Ishikawa (cell line): ENCODE measurements around the gene ARMC2.

Experiments used
- CEBPB ChIP-seq: IDR thresholded peaks from 2 replicates; pipeline ENCODE4 v1.6.1; 2012
- EGR1 ChIP-seq: IDR thresholded peaks from 2 replicates; pipeline ENCODE4 v1.6.1; 2012
- EP300 ChIP-seq: IDR thresholded peaks from 2 replicates; pipeline ENCODE4 v1.6.1; 2012; ENCODE audit warnings: borderline replicate concordance
- FOXM1 ChIP-seq: IDR thresholded peaks from 2 replicates; pipeline ENCODE4 v1.6.1; 2012; ENCODE audit warnings: low read depth, borderline replicate concordance
- NFIC ChIP-seq: IDR thresholded peaks from 2 replicates; pipeline ENCODE4 v1.6.1; 2012
- RAD21 ChIP-seq: IDR thresholded peaks from 2 replicates; pipeline ENCODE4 v1.6.1; 2012; ENCODE audit warnings: low read depth
- TAF1 ChIP-seq: IDR thresholded peaks from 2 replicates; pipeline ENCODE4 v1.6.1; 2012; ENCODE audit warnings: low read depth, mild to moderate bottlenecking
- TCF12 ChIP-seq: IDR thresholded peaks from 2 replicates; pipeline ENCODE4 v1.6.1; 2012; ENCODE audit warnings: low read depth
- YY1 ChIP-seq: IDR thresholded peaks from 2 replicates; pipeline ENCODE4 v1.6.1; 2012; ENCODE audit warnings: low read depth
- TF ChIP-seq, protein P1 (sequence below): IDR thresholded peaks from 2 replicates; pipeline ENCODE4 v1.6.1; 2012; ENCODE audit warnings: low read depth, mild to moderate bottlenecking
- TF ChIP-seq, protein P2 (sequence below): IDR thresholded peaks from 2 replicates; pipeline ENCODE4 v1.6.1; 2012
- TF ChIP-seq, protein P3 (sequence below): IDR thresholded peaks from 2 replicates; pipeline ENCODE4 v1.6.1; 2012

DNA sequence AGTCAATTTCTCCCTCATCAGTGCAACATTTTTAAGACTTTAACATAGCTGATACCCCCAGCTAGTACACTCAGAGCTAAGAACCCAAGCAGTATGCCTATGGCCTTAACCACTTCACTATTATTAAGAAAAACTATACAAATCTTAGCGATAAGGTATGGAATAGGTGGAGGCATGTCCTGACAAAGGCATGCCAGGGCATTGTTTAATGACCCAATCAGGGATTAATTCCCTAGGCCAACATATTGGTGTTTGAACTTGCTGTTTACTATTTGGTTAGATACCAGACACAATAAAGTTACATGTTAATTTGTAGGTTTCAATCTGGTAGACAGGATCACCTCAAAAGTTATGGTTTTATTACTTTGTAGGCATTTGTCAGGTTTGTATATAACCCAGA lies 93.1 kb downstream of the ARMC2 start:
- TF ChIP-seq TAF1 (no peak), EGR1 (no peak), EP300 (no peak), RAD21 (no peak), TCF12 (no peak), NFIC (no peak), FOXM1 (no peak), CEBPB (no peak), YY1 (no peak)
- TF ChIP-seq, protein P1, sequence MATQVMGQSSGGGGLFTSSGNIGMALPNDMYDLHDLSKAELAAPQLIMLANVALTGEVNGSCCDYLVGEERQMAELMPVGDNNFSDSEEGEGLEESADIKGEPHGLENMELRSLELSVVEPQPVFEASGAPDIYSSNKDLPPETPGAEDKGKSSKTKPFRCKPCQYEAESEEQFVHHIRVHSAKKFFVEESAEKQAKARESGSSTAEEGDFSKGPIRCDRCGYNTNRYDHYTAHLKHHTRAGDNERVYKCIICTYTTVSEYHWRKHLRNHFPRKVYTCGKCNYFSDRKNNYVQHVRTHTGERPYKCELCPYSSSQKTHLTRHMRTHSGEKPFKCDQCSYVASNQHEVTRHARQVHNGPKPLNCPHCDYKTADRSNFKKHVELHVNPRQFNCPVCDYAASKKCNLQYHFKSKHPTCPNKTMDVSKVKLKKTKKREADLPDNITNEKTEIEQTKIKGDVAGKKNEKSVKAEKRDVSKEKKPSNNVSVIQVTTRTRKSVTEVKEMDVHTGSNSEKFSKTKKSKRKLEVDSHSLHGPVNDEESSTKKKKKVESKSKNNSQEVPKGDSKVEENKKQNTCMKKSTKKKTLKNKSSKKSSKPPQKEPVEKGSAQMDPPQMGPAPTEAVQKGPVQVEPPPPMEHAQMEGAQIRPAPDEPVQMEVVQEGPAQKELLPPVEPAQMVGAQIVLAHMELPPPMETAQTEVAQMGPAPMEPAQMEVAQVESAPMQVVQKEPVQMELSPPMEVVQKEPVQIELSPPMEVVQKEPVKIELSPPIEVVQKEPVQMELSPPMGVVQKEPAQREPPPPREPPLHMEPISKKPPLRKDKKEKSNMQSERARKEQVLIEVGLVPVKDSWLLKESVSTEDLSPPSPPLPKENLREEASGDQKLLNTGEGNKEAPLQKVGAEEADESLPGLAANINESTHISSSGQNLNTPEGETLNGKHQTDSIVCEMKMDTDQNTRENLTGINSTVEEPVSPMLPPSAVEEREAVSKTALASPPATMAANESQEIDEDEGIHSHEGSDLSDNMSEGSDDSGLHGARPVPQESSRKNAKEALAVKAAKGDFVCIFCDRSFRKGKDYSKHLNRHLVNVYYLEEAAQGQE, result no peak
- TF ChIP-seq, protein P2, sequence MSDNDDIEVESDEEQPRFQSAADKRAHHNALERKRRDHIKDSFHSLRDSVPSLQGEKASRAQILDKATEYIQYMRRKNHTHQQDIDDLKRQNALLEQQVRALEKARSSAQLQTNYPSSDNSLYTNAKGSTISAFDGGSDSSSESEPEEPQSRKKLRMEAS, result no peak
- TF ChIP-seq, protein P3, sequence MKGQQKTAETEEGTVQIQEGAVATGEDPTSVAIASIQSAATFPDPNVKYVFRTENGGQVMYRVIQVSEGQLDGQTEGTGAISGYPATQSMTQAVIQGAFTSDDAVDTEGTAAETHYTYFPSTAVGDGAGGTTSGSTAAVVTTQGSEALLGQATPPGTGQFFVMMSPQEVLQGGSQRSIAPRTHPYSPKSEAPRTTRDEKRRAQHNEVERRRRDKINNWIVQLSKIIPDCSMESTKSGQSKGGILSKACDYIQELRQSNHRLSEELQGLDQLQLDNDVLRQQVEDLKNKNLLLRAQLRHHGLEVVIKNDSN, result no peak
